ENCODE data around the gene COL25A1. TPM values are rescaled to one million over a fixed set of nuclear protein-coding genes. Genes with fewer than 3 reads are reported as not detected.

COL25A1 gene
- polyA plus RNA-seq, 2 of the 4 experiments (the other 2 are of a cell fraction): not detected

GRCh38 chr4:108953941-108954340 is 348.5 kb downstream of the COL25A1 start (continued):
- no peak for TF ChIP-seq RAD21 (conservative IDR thresholded peaks at IDR 0.05 in 1 of 2, IDR thresholded peaks at IDR 0.05 in 1 of 2)

GRCh38 chr4:108950158-108950915 is 352.1 kb downstream of the COL25A1 start:
- Histone ChIP-seq H3K4me2 (no peak overlapping the region), H3K4me3 (no peak overlapping the region), H3K4me1 (no peaks in the 10 kb centered on the region), H3K27ac (no peak overlapping the region), H3K9me3 (no peaks in the 10 kb centered on the region)
- ChIA-PET CTCF (no interaction called here), POLR2A (no interaction called here)
- FAIRE-seq (no peak), DNase-seq (ENCODE audit: low read depth in 1 of 2, low spot score in 1 of 2) (no peak), ATAC-seq (no peak)
- no peak for TF ChIP-seq RNF2 (IDR thresholded peaks at IDR 0.05; ENCODE audit: borderline replicate concordance, low read depth)
- TF ChIP-seq MYC (IDR thresholded peaks at IDR 0.05; ENCODE audit: borderline replicate concordance, low read length): no peak
- TF ChIP-seq USF2 (IDR thresholded peaks at IDR 0.05): no peak
- no peak for TF ChIP-seq MAZ (IDR thresholded peaks at IDR 0.05; ENCODE audit: borderline replicate concordance, low read depth, low read length)
- WGBS (ENCODE audit: missing lambda C conversion rate): 21% methylated on average over 6 of the region's 6 CpGs

- H3K4me1 ChIP-seq: no peaks in the 10 kb centered on the region
- H3K4me2 ChIP-seq: no peak overlapping the region
- ATAC-seq (no peak), DNase-seq (ENCODE audit: low read depth in 1 of 2, low spot score in 1 of 2) (no peak), FAIRE-seq (no peak)
- no peaks in the 10 kb centered on the region for H3K9me3 ChIP-seq
- CTCF ChIA-PET: no interaction called here
- TF ChIP-seq SREBF2 (IDR thresholded peaks at IDR 0.05): no peak
- TF ChIP-seq, protein P1, sequence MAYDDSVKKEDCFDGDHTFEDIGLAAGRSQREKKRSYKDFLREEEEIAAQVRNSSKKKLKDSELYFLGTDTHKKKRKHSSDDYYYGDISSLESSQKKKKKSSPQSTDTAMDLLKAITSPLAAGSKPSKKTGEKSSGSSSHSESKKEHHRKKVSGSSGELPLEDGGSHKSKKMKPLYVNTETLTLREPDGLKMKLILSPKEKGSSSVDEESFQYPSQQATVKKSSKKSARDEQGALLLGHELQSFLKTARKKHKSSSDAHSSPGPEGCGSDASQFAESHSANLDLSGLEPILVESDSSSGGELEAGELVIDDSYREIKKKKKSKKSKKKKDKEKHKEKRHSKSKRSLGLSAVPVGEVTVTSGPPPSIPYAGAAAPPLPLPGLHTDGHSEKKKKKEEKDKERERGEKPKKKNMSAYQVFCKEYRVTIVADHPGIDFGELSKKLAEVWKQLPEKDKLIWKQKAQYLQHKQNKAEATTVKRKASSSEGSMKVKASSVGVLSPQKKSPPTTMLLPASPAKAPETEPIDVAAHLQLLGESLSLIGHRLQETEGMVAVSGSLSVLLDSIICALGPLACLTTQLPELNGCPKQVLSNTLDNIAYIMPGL (CRISPR knock-in tag; IDR thresholded peaks at IDR 0.05; ENCODE audit: borderline replicate concordance): no peak
- POLR2A ChIA-PET: no interaction called here
- no peak overlapping the region for H3K4me3 ChIP-seq
- H3K27ac ChIP-seq: no peak overlapping the region
Measured at GRCh38 chr4:108947526-108947925, 354.9 kb downstream of the COL25A1 start.

DNA sequence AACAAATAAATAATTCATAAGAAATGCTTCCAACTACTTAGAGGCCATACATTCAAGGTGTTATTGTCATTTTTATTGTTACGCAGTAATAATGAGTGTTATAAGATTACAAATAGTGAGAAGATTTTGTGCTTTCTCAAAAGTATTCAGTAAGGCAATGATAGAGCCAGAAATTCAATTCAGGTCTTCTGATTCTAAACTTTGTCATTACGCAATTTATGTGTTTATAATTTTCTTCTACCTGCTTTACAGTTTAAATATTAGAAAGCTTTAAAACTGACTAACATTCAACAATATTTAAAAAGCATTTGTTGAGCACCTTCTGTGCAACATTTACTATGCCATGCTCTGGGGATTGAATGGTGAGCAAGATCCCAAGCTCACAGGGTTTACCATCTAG is 356.2 kb downstream of the COL25A1 start:
- FAIRE-seq (no peak), ATAC-seq (no peak), DNase-seq (ENCODE audit: low read depth in 1 of 2, low spot score in 1 of 2) (no peak)
- CTCF ChIA-PET: interaction anchor here (0.7 kb wide), 1 partner anchor 181 kb away, joined by 3 read pairs; no protein-coding TSS in a partner anchor
- TF ChIP-seq FOXS1 (CRISPR knock-in tag; IDR thresholded peaks at IDR 0.05) (no peak), ZSCAN20 (CRISPR knock-in tag; IDR thresholded peaks at IDR 0.05) (no peak), MAX (IDR thresholded peaks at IDR 0.05) (no peak), EHF (CRISPR knock-in tag; IDR thresholded peaks at IDR 0.05) (no peak), CEBPB (IDR thresholded peaks at IDR 0.05) (no peak), RCOR1 (IDR thresholded peaks at IDR 0.05; ENCODE audit: low read depth, low read length) (no peak), HES2 (IDR thresholded peaks at IDR 0.05) (no peak), CBX2 (IDR thresholded peaks at IDR 0.05; ENCODE audit: borderline replicate concordance, low read depth) (no peak), NFE2L2 (conservative IDR thresholded peaks at IDR 0.05; ENCODE audit: low read length) (no peak), SMC3 (IDR thresholded peaks at IDR 0.05) (no peak), ZNF302 (CRISPR knock-in tag; IDR thresholded peaks at IDR 0.05) (no peak), ZFP36 (IDR thresholded peaks at IDR 0.05; ENCODE audit: borderline replicate concordance, partially characterized antibody) (no peak)
- Histone ChIP-seq H3K9me3 (no peaks in the 10 kb centered on the region), H3K4me3 (no peak overlapping the region), H3K4me1 (no peaks in the 10 kb centered on the region), H3K4me2 (no peak overlapping the region), H3K27ac (no peak overlapping the region)
- 74% methylated on average over 2 of the region's 2 CpGs for WGBS (ENCODE audit: missing lambda C conversion rate)
- POLR2A ChIA-PET: no interaction called here
